Upper lobe of left lung (tissue), 4 donors: Measurements from ENCODE around the gene XPC.

ENCODE experiments used
- EP300 ChIP-seq, 4 donors: sonication (generic); formaldehyde crosslinking; IDR thresholded peaks; one replicate each; pipeline ENCODE4 v1.5.1; 2017; ENCODE audit warnings: antibody characterized with exemption in 4 of 4, control low read depth in 2 of 4
- POLR2A ChIP-seq, 4 donors: fragments of 450-650 bp; IDR thresholded peaks; one replicate each; pipeline ENCODE4 v1.5.1; 2016 to 2017; ENCODE audit warnings: antibody characterized with exemption in 4 of 4, mild to moderate bottlenecking in 2 of 4
- POLR2AphosphoS5 ChIP-seq, 2 donors: sonication (generic); formaldehyde crosslinking; IDR thresholded peaks; one replicate each; pipeline ENCODE4 v1.5.1; 2017; ENCODE audit warnings: antibody characterized with exemption in 2 of 2
- TF ChIP-seq, protein P1 (sequence below), 6 experiments: fragments of 450-650 bp in 4 of 6; fragments of 200-600 bp in 2 of 6; sonication (generic) in 2 of 6; IDR thresholded peaks; one replicate each; pipeline ENCODE4 v1.5.1; 2016 to 2019; ENCODE audit warnings: antibody characterized with exemption in 6 of 6

DNA sequence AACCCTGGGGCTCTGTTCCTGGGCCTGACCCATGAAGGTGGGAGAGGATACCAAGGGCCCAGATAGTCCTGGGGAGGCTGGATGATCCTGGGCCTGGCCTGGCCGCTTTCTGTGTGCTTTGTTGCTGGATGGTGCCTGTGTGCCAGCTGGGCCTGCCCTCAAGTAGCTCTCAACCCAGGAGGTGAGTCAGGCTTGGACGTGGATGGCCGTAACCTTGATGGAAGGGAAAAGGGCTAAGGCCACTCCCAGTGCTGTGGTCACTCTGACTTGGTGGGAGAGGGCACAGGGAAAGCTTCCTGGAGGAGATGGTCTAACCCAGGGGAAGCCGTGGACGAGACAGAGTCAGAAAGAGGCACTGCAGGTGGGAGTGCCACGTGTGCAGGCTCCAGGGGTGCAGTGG lies 44.1 kb downstream of the XPC start:
- TF ChIP-seq POLR2A (IDR thresholded peaks at IDR 0.05) (no peak), POLR2AphosphoS5 (IDR thresholded peaks at IDR 0.05) (no peak), EP300 (IDR thresholded peaks at IDR 0.05) (no peak)
- TF ChIP-seq, protein P1, sequence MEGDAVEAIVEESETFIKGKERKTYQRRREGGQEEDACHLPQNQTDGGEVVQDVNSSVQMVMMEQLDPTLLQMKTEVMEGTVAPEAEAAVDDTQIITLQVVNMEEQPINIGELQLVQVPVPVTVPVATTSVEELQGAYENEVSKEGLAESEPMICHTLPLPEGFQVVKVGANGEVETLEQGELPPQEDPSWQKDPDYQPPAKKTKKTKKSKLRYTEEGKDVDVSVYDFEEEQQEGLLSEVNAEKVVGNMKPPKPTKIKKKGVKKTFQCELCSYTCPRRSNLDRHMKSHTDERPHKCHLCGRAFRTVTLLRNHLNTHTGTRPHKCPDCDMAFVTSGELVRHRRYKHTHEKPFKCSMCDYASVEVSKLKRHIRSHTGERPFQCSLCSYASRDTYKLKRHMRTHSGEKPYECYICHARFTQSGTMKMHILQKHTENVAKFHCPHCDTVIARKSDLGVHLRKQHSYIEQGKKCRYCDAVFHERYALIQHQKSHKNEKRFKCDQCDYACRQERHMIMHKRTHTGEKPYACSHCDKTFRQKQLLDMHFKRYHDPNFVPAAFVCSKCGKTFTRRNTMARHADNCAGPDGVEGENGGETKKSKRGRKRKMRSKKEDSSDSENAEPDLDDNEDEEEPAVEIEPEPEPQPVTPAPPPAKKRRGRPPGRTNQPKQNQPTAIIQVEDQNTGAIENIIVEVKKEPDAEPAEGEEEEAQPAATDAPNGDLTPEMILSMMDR (IDR thresholded peaks at IDR 0.05): no peak
